ENCODE measurements around the gene CMBL.
"Not testable (repeated sequence)": the region's sequence is repeated elsewhere in the genome, so short reads cannot be mapped to it uniquely, and the experiment has no call there.

The CMBL gene

GRCh38 chr5:10333154-10334006 lies 25.7 kb upstream of the CMBL start:
- no peak for DNase-seq

- DNase-seq, result no peak
These were observed 24.6 kb upstream of the CMBL start for GRCh38 chr5:10332301-10332700.

- DNase-seq, result no peak
These were observed 23.7 kb upstream of the CMBL start for GRCh38 chr5:10331341-10331796.

GRCh38 chr5:10330511-10331230 lies 23.0 kb upstream of the CMBL start:
- DNase-seq, result no peak

GRCh38 chr5:10329820-10330481 lies 22.2 kb upstream of the CMBL start:
- DNase-seq, result no peak

GRCh38 chr5:10329446-10329819 lies 21.7 kb upstream of the CMBL start:
- no peak for DNase-seq

- DNase-seq, result no peak
These were observed 20.6 kb upstream of the CMBL start for GRCh38 chr5:10328323-10328722.

- no peak for DNase-seq
These were observed 17.0 kb upstream of the CMBL start for GRCh38 chr5:10324518-10325370.

GRCh38 chr5:10323588-10324488 lies 16.1 kb upstream of the CMBL start:
- DNase-seq, result no peak

GRCh38 chr5:10321882-10322281 lies 14.2 kb upstream of the CMBL start:
- DNase-seq, result no peak

- DNase-seq, result no peak
These were observed 13.1 kb upstream of the CMBL start for GRCh38 chr5:10320793-10321192.

- no peak for DNase-seq
These were observed 11.6 kb upstream of the CMBL start for GRCh38 chr5:10319202-10319851.

- DNase-seq, result no peak
These were observed 10.4 kb upstream of the CMBL start for GRCh38 chr5:10317825-10318682.

GRCh38 chr5:10315824-10316509 lies 8.3 kb upstream of the CMBL start:
- DNase-seq, result no peak

- DNase-seq, result no peak
These were observed 7.5 kb upstream of the CMBL start for GRCh38 chr5:10315201-10315600.

GRCh38 chr5:10311595-10312425 lies 4.1 kb upstream of the CMBL start:
- DNase-seq, result no peak

GRCh38 chr5:10310835-10311570 lies 3.3 kb upstream of the CMBL start:
- DNase-seq, result not testable (repeated sequence)

Data from NCI-H526 treated with DMSO at 0.1 percent for 48 hours (cell line).